GM13976 (cell line): ENCODE measurements around the gene BLNK.

Source experiments
- DNase-seq: peaks from one replicate; pipeline ENCODE4 v3.0.0; 2012; ENCODE audit warnings: low spot score
- in situ Hi-C: fragments of 300-500 bp; cut with MboI; formaldehyde crosslinking; loops from one replicate; pipeline ENCODE4 v1.12.0; 2022; ENCODE audit warnings: low sequenced_read_pairs, mixed read lengths, inconsistent platforms; ENCODE audit not compliant: unreplicated experiment
- TF ChIP-seq, protein P1 (sequence below): IDR thresholded peaks from 2 replicates; pipeline ENCODE4 v1.5.1; 2012; ENCODE audit warnings: borderline replicate concordance, mild to moderate bottlenecking; ENCODE audit not compliant: insufficient read depth; ENCODE audit errors: extremely low read depth, missing control alignments, control extremely low read depth

The BLNK gene

DNA sequence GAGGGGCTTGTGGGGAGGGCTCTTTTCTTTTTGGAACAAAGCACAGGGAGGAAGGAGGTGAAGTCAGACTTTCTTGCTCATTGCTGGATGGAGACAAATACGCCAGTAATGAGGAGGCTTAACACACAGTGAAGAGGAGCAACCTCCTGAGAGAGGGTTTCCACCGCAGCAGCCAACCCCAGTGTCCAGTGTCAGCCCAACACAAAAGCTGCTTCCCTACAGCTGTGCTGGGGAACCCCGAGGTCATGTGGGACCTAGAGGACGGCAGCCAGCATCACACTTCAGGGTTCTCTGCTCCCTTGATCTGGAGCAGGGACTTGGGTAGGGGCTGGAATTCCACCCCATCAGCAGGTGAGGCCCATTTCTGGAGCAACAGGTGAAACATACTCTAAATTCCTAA, 7.7 kb downstream of the BLNK start:
- TF ChIP-seq, protein P1, sequence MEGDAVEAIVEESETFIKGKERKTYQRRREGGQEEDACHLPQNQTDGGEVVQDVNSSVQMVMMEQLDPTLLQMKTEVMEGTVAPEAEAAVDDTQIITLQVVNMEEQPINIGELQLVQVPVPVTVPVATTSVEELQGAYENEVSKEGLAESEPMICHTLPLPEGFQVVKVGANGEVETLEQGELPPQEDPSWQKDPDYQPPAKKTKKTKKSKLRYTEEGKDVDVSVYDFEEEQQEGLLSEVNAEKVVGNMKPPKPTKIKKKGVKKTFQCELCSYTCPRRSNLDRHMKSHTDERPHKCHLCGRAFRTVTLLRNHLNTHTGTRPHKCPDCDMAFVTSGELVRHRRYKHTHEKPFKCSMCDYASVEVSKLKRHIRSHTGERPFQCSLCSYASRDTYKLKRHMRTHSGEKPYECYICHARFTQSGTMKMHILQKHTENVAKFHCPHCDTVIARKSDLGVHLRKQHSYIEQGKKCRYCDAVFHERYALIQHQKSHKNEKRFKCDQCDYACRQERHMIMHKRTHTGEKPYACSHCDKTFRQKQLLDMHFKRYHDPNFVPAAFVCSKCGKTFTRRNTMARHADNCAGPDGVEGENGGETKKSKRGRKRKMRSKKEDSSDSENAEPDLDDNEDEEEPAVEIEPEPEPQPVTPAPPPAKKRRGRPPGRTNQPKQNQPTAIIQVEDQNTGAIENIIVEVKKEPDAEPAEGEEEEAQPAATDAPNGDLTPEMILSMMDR, result no peak
- no peak for DNase-seq
- in situ Hi-C loops, result no loop called here

DNA sequence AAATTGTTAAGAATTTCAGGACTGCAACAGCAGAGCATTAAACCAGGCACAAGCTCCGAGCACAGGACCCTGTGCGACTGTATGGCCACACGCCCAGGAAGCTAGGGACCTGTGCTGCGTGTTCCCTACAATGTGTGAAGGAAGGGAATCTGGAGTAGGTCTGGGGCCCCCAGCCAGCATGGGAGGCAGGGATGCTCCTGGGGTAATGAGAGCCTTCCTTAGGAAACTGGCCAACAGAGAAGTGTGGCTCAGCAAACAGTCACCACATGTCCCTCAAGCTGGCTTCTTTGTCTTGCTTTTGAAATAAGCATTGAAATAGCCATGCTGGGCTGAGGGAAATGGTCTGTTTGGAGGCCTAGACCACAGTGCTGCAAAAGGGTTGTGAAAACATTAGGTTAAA, 8.2 kb downstream of the BLNK start:
- in situ Hi-C loops, result no loop called here

DNA sequence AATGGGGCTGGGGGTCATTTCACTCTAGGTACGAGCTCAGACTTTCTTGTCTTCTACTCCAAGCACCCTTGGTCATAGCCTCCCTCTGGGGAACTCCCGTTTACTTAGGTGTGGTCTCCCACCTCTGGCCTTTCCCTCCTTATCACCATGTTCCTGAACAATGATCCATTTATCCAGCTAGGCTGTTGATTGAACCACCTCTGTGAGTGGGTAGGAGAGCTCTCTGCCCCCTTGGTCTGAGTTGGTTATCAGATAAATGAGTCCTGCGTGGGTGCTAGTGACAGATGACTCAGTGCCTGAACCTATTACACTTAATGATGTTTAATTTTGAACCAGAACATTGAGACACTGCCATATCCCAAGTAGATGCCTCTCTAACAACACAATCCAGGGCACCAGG, 9.4 kb downstream of the BLNK start:
- TF ChIP-seq, protein P1, result no peak
- in situ Hi-C loops, result no loop called here
- DNase-seq, result no peak

More for the DNA sequence above, 8.2 kb downstream of the BLNK start:
- no peak for DNase-seq
- TF ChIP-seq, protein P1, result no peak

DNA sequence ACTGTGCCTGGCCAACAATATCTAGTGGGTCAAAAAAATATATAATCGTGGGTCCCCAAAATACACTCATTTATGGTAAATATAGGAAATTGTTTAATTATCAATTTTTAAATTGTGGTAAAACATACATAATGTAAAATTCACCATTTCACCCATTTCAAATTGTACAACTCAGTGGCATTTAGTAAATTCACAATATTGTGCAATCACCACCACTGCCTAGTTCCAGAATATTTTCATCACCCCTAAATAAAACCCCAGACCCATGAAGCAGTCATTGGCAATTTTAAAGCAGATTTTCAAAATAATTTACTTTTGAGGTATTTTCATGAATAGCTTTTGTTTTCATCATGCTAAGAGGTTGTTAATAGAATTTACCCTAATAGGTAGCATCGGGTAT, 10.2 kb downstream of the BLNK start:
- TF ChIP-seq, protein P1, result no peak
- in situ Hi-C loops, result no loop called here
- no peak for DNase-seq

DNA sequence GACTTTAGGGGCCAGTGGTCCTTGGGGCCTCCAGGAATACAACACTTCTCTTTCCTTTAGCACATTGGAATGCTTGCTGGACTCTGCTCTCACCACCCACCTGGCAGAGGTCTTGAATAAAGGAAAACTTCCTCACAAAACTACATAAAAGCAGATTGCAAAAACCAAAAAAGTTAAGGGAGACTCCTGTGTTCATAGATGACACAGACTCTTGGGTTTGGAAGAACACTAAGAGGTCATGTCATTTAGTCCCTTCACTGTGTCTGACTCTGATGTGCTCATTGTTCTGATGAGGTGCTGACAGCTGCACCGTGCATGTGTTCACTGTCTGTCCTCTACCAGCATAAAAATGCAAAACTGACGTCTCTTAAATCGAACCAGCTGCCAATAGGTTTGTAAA, 11.4 kb downstream of the BLNK start:
- no peak for DNase-seq
- in situ Hi-C loops, result no loop called here
- TF ChIP-seq, protein P1, result no peak

DNA sequence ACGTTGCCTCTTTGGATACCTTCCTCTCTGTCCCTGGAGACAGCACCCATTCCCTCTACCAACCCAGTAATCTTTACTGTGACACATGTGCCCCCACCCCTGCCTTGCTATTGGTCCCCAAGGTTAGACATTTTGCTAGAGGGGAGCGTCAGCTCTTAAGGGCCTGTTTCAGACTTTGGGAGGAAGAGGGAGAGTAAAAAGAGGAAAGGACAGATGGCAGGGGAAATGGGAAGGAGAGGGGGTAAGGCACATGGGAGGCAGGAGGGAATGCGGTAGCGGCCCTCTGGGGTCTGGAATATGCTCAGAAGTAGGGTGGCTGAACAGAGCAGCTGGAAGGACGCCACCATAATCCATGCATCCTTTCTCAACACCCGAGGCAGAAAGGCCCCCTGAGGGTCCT, 12.2 kb downstream of the BLNK start:
- TF ChIP-seq, protein P1, result no peak
- in situ Hi-C loops, result no loop called here
- DNase-seq, result no peak

DNA sequence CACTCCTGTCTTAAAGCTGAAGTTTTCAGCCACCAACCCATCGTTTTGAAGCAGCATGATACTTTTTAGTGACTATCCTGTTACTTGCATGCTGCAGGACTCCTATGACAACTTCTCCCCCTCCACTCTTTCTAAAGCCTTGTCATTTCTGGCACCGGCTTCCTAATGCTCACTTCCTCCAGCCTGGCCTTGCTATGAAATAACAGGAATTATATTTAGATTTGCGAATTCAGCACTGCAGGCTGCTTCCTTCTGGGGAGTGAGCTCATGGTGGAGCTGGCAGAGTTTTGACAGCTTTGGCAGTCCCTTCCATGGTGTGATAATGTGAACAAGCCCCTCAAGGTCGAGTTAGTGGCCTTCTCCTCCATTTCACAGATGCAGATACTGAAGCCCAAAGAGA, 13.4 kb downstream of the BLNK start:
- in situ Hi-C loops, result no loop called here
- TF ChIP-seq, protein P1, result no peak
- no peak for DNase-seq
